Skeletal muscle tissue (tissue), 4 donors: Measurements from ENCODE around the gene WRAP73. TPM values are rescaled to one million over a fixed set of nuclear protein-coding genes. Genes with fewer than 3 reads are reported as not detected.

Source experiments
- H3K27ac ChIP-seq: one replicate; pipeline ENCODE4 v1.7.0; 2013; ENCODE audit warnings: mild to moderate bottlenecking, low read depth, low read length, inconsistent platforms
- H3K27me3 ChIP-seq, 3 donors: one replicate each; pipeline ENCODE4 v1.7.0; 2013; ENCODE audit warnings: low read length in 3 of 3; ENCODE audit not compliant: control insufficient read depth in 3 of 3, insufficient read depth in 3 of 3
- H3K36me3 ChIP-seq, 3 donors: one replicate each; pipeline ENCODE4 v1.7.0; 2013; ENCODE audit warnings: low read length in 3 of 3; ENCODE audit not compliant: control insufficient read depth in 3 of 3, insufficient read depth in 3 of 3
- H3K4me1 ChIP-seq, 3 donors: one replicate each; pipeline ENCODE4 v1.7.0; 2013; ENCODE audit warnings: low read length in 3 of 3, mild to moderate bottlenecking in 3 of 3; ENCODE audit not compliant: control insufficient read depth in 3 of 3, insufficient read depth in 3 of 3
- H3K4me3 ChIP-seq, 3 donors: one replicate each; pipeline ENCODE4 v1.7.0; 2013; ENCODE audit warnings: low read length in 3 of 3
- H3K9ac ChIP-seq, 3 donors: one replicate each; pipeline ENCODE4 v1.7.0; 2013; ENCODE audit warnings: low read length in 3 of 3, mild to moderate bottlenecking in 3 of 3, moderate library complexity in 2 of 3, low read depth in 1 of 3
- H3K9me3 ChIP-seq, 3 donors: one replicate each; pipeline ENCODE4 v1.7.0; 2013; ENCODE audit warnings: low read length in 3 of 3; ENCODE audit not compliant: control insufficient read depth in 3 of 3
- total RNA-seq: library from RNA; depleted of rRNA; stranded (reverse); fragments of >200 nt; gene quantifications from one replicate; pipeline ENCODE4 v1.2.3, GENCODE V29; 2014
- donor health status: Osteomylitis.

Gene WRAP73
- total RNA-seq, 1 donor from 2014 or later = 13.0 TPM

DNA sequence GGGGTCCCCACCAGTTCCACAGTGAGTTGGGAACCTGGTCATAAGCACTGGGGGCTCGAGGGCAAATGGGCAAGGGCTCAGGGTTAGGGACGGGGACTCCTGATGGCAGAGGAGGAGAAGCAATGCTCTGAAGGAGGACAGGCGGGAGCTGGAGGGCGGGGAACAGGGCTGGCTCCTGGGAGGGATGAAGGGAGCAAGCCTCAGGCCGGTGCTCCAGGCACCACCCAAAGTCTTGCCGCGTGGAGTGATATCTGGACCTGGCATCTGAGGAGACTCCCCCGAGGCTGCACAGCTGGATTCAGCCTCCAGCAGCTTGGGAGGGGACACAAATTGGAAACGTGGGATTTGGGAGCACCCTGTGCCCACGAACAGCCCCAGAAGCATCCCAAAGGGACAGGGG lies 49.5 kb downstream of the WRAP73 start:
- H3K4me3 ChIP-seq = no peak overlapping the region
- H3K9me3 ChIP-seq = no peaks in the 10 kb centered on the region
- no peaks in the 10 kb centered on the region for H3K36me3 ChIP-seq
- H3K27me3 ChIP-seq = peaks cover 0 to 7% (median 4%) of the 10 kb centered on the region in 3 donors
- no peak overlapping the region for H3K27ac ChIP-seq
- peaks cover 12 to 37% (median 33%) of the 10 kb centered on the region in 3 donors for H3K4me1 ChIP-seq
- H3K9ac ChIP-seq = peak overlapping the region in 1 of 3 donors; percentile 74

DNA sequence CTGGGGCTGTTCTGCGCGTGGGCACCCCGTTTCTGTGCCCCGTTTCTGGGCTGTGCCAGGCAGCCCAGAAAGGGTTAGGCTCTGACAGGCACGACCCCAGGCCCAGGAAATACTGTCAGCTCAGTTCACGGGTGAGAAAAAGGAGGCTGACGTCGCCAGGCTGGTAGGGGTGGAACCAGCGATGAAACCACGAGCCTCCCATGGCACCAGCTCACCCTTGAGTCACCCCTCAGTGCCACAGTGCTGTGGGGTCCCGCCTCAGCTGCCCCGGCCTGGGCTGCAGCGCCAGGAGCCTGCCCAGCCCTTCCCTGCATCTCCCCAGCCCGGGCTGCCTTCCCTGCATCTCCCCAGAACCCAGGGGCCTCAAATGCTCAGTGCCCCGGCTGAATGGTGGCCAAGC lies 50.1 kb downstream of the WRAP73 start:
- Histone ChIP-seq H3K27ac (peak overlapping the region; percentile 62), H3K27me3 (peaks cover 0 to 7% (median under 1%) of the 10 kb centered on the region in 3 donors), H3K36me3 (no peaks in the 10 kb centered on the region), H3K4me1 (peaks cover 15 to 41% (median 37%) of the 10 kb centered on the region in 3 donors), H3K4me3 (no peak overlapping the region), H3K9ac (peak overlapping the region in 2 of 3 donors; percentile 32 to 74), H3K9me3 (no peaks in the 10 kb centered on the region)

DNA sequence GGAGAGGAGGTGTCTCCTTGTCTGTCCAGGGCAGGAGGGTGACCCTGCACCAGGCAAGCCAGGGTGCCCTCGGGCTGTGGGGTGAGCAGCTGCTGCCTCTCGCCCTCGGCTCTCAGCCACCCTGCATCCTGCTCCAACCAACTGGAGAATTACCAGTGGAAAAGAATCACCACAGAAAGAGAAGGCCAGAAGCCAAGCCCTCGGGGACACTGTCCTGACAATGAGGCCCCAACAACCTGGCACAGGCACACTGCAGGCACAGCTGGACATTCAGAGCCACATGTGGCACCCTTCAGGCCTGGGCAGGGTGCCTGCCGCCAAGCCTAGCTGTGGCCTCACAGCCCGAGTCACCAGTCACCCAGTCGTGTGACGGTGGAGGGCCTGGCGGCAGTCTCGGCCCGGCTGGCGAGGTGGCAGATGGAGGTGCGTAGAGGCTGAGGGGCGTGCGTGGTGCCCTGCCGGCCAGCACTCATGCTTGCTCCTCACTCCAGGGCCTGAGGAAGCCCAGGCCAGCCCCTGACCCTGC lies 50.6 kb downstream of the WRAP73 start:
- H3K9me3 ChIP-seq = no peaks in the 10 kb centered on the region
- peak overlapping the region in 2 of 3 donors; percentile 32 to 74 for H3K9ac ChIP-seq
- peaks cover 17 to 43% (median 40%) of the 10 kb centered on the region in 3 donors for H3K4me1 ChIP-seq
- H3K36me3 ChIP-seq = no peaks in the 10 kb centered on the region
- peak overlapping the region in 1 of 3 donors; percentile 35 for H3K4me3 ChIP-seq
- peak overlapping the region; percentile 62 for H3K27ac ChIP-seq
- H3K27me3 ChIP-seq = peaks cover 0 to 7% (median 0%) of the 10 kb centered on the region in 3 donors

GRCh38 chr1:3598522-3599285 lies 51.2 kb downstream of the WRAP73 start:
- peaks cover 0 to 3% (median 0%) of the 10 kb centered on the region in 3 donors for H3K27me3 ChIP-seq
- peaks cover 17 to 43% (median 40%) of the 10 kb centered on the region in 3 donors for H3K4me1 ChIP-seq
- no peaks in the 10 kb centered on the region for H3K9me3 ChIP-seq
- H3K4me3 ChIP-seq = peak overlapping the region in 1 of 3 donors; percentile 35
- H3K9ac ChIP-seq = peak overlapping the region in 1 of 3 donors; percentile 62
- peak overlapping the region; percentile 62 for H3K27ac ChIP-seq
- no peaks in the 10 kb centered on the region for H3K36me3 ChIP-seq

DNA sequence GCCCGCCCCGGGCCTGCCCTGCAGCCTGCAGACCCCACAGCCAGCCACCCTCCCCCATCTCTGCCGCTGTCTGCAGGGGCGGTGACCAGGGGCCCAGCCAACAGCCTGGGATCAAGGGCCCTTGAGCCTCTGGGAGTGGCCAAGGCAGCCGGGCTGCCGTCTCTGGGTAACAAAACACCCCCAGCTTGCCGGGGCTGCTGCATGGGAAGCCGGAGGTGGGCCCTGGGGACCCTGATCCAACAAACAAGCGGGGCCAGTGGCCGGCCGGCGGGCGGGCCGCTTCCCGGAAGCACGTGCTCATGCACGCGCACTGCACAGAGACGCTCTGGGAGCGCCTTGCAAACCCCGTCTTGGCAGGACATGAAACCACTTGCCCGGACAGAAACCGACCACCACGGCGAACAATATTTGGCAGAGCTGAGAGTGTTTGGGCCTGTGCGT lies 51.8 kb downstream of the WRAP73 start:
- Histone ChIP-seq H3K4me1 (peaks cover 17 to 43% (median 40%) of the 10 kb centered on the region in 3 donors), H3K36me3 (no peaks in the 10 kb centered on the region), H3K27me3 (peaks cover 0 to 3% (median 0%) of the 10 kb centered on the region in 3 donors), H3K4me3 (peak overlapping the region in 1 of 3 donors; percentile 23), H3K9ac (no peak overlapping the region), H3K9me3 (no peaks in the 10 kb centered on the region), H3K27ac (no peak overlapping the region)

GRCh38 chr1:3597599-3597964 lies 52.3 kb downstream of the WRAP73 start:
- Histone ChIP-seq H3K27ac (no peak overlapping the region), H3K36me3 (no peaks in the 10 kb centered on the region), H3K9me3 (no peaks in the 10 kb centered on the region), H3K9ac (no peak overlapping the region), H3K4me3 (no peak overlapping the region), H3K27me3 (peaks cover 0 to 3% (median 0%) of the 10 kb centered on the region in 3 donors), H3K4me1 (peaks cover 17 to 43% (median 40%) of the 10 kb centered on the region in 3 donors)

DNA sequence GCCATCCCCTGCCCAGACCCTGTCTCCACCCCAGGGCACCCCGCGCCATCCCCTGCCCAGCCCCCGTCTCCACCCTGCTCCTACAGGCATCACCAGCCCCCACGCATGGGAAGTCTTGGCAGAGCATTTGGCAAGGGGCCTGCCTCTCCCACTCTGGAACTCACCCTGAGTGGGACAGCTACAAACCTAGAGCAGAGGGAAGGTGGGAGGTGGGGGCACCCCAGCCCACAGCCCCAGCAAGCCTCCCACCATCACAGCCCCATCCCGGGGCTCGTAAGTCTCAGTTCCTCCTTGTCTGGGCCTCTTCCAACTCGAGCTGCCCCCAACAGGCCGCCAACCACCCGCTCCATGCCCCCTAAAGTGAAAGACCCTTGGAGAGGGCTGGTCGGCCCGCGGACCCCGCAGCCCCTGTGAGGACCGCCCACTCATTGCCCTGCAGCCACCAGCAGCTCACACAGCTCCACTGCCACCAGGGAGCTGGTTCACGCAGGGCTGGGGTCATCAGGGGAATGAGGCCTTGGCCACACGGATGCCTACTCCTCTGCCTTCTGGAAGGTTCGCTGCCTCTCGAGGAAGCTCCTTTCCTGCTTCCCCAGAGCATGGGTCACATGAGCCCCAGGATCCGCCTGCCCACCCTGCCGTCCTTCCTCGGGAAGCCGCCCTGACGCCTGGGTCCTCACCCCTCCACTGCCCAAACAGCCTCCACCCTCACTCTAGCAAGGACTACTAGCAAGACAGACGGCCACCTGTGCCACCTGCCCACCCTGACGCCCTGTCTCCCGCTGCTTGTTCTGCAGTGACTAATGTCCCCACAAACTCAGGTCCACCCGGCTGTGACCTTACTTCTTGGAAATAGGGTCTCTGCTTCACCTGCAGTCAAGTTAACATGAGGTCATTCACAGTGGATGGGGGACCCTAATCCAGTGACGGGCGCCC lies 53.0 kb downstream of the WRAP73 start:
- Histone ChIP-seq H3K27me3 (peaks cover 0 to 3% (median 0%) of the 10 kb centered on the region in 3 donors), H3K36me3 (no peaks in the 10 kb centered on the region)

DNA sequence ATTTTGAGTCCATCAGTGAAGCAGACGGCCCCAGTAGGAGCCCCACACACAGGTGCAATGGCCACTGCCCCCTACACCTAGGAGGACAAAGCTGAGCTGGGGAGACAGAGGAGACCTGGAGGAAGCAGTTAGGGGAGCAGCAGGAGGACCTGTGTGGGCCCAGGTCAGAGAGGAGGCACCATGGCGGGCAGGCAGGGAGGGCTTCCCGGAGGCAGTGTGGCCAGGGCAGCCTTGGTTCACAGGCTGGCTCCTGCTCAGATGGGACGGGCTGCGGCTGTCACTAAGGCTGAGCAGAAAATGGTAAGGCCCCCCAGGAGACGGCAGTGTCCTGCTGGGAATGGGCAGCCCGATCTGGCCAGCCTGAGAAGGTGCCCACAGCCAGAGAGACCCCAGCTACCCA lies 54.0 kb downstream of the WRAP73 start:
- peaks cover 0 to 3% (median 0%) of the 10 kb centered on the region in 3 donors for H3K27me3 ChIP-seq
- peaks cover 17 to 43% (median 42%) of the 10 kb centered on the region in 3 donors for H3K4me1 ChIP-seq
- H3K4me3 ChIP-seq = no peak overlapping the region
- H3K9me3 ChIP-seq = no peaks in the 10 kb centered on the region
- no peak overlapping the region for H3K27ac ChIP-seq
- H3K9ac ChIP-seq = no peak overlapping the region
- no peaks in the 10 kb centered on the region for H3K36me3 ChIP-seq

More for the DNA sequence above, 53.0 kb downstream of the WRAP73 start:
- H3K27ac ChIP-seq = no peak overlapping the region
- H3K9ac ChIP-seq = no peak overlapping the region
- no peak overlapping the region for H3K4me3 ChIP-seq
- peaks cover 17 to 43% (median 41%) of the 10 kb centered on the region in 3 donors for H3K4me1 ChIP-seq
- no peaks in the 10 kb centered on the region for H3K9me3 ChIP-seq

DNA sequence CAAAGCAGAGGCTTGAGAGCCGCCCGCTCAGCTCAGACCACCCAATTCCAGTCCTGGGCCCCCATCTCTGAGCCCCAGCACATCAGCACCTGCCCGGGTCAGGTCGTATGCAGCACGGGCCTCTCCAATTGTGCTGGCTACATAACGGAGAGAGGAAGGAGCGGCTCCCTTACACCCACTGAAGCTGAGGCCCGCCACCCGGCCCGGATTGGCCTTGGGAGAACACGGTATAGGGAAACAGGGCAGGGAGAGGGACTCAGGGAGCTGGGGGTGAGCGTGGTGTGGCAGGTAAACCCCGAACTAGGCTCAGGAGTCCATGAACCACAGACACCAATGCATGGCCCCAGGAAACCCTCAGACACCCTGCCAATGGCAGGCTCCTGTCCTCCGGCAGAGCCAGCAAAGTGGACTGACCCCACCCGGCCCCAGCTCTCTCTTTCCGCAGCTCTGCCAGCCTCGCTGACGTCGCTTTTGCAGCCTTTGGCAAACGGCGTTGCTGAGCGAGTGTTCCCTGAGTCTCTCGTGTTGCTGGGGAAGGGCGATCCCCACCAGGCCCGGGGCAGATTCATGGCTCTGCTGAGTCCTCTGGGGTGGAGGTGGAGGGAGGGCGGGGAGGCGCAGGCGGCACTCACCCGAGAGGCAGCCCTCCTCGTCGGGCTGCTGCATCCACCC lies 55.1 kb downstream of the WRAP73 start:
- no peak overlapping the region for H3K27ac ChIP-seq
- H3K4me1 ChIP-seq = peaks cover 15 to 42% (median 40%) of the 10 kb centered on the region in 3 donors
- no peaks in the 10 kb centered on the region for H3K9me3 ChIP-seq
- H3K9ac ChIP-seq = peak overlapping the region in 1 of 3 donors; percentile 40
- peaks cover 0 to 3% (median 0%) of the 10 kb centered on the region in 3 donors for H3K27me3 ChIP-seq
- no peak overlapping the region for H3K4me3 ChIP-seq
- H3K36me3 ChIP-seq = no peaks in the 10 kb centered on the region
